H1 (cell line): ENCODE results near the gene POLA2. TPM values are rescaled to one million over a fixed set of nuclear protein-coding genes. Genes with fewer than 3 reads are reported as not detected.

Source experiments
- CTCF ChIA-PET: fragments of 300-600 bp; sonication (Branson Sonifier 250); formaldehyde crosslinking; loops from one replicate; lab custom pipeline; 2021; ENCODE audit not compliant: partially characterized antibody; lab: Charles Lee
- POLR2A ChIA-PET: fragments of 300-600 bp; sonication (Branson Sonifier 250); formaldehyde crosslinking; loops from one replicate; lab custom pipeline; 2021; ENCODE audit warnings: inconsistent platforms; ENCODE audit not compliant: partially characterized antibody; lab: Charles Lee
- DNase-seq, 2 experiments: peaks; one replicate each; pipeline versions ENCODE4 v3.0.0 to v3.0.0-alpha.2; 2010 to 2022; ENCODE audit warnings: low spot score in 2 of 2, low read depth in 1 of 2, mixed read lengths in 1 of 2
- FAIRE-seq: peaks from 2 replicates; lab custom pipeline; 2011; peaks lifted over from hg19 to GRCh38; lab: Jason Lieb, UNC
- H2AFZ ChIP-seq: 2 replicates; pipeline ENCODE4 v1.8.1; 2012; ENCODE audit warnings: low read length, inconsistent platforms
- H2AK5ac ChIP-seq: 2 replicates; pipeline ENCODE4 v1.6.1; 2013; ENCODE audit warnings: low read depth, low read length
- H2BK120ac ChIP-seq: replicated peaks from 2 replicates; pipeline ENCODE3; 2013; ENCODE audit warnings: low read depth, low read length, inconsistent platforms
- H2BK12ac ChIP-seq: 2 replicates; pipeline ENCODE4 v1.6.1; 2013; ENCODE audit warnings: low read depth, low read length
- H2BK15ac ChIP-seq: 2 replicates; pipeline ENCODE4 v1.6.1; 2013; ENCODE audit warnings: low read length
- H2BK20ac ChIP-seq: 2 replicates; pipeline ENCODE4 v1.6.1; 2013; ENCODE audit warnings: low read length
- H2BK5ac ChIP-seq: 2 replicates; pipeline ENCODE4 v1.6.1; 2013; ENCODE audit warnings: low read depth, low read length
- H3K14ac ChIP-seq: 2 replicates; pipeline ENCODE4 v1.6.1; 2013; ENCODE audit warnings: inconsistent platforms; ENCODE audit not compliant: insufficient read length
- H3K18ac ChIP-seq: 2 replicates; pipeline ENCODE4 v1.6.1; 2013; ENCODE audit warnings: low read length; ENCODE audit errors: extremely low read depth
- H3K23ac ChIP-seq: 2 replicates; pipeline ENCODE4 v1.6.1; 2013; ENCODE audit warnings: inconsistent platforms; ENCODE audit not compliant: insufficient read length
- H3K23me2 ChIP-seq: 2 replicates; pipeline ENCODE4 v1.6.1; 2013; ENCODE audit warnings: low read depth, low read length
- H3K27ac ChIP-seq: 2 replicates; pipeline ENCODE4 v1.6.1; 2011; ENCODE audit warnings: low read depth, low read length, inconsistent platforms
- H3K27me3 ChIP-seq, 4 experiments: replicated peaks in 1 of 4; 1 replicate in 1 of 4; 2 replicates in 3 of 4; pipeline versions ENCODE4 v1.6.1 to v1.8.1; 2011 to 2013; ENCODE audit warnings: low read length in 3 of 4, mild to moderate bottlenecking in 3 of 4, inconsistent platforms in 2 of 4, mixed read lengths in 2 of 4, moderate library complexity in 1 of 4; ENCODE audit not compliant: control insufficient read depth in 3 of 4, insufficient read depth in 3 of 4; ENCODE audit errors: extremely low read depth in 1 of 4
- H3K36me3 ChIP-seq, 4 experiments: 2 replicates each; pipeline versions ENCODE4 v1.6.1 to v1.8.1; 2011 to 2013; ENCODE audit warnings: mild to moderate bottlenecking in 4 of 4, low read length in 3 of 4, moderate library complexity in 2 of 4, control low read depth in 1 of 4, inconsistent platforms in 1 of 4; ENCODE audit not compliant: insufficient read depth in 4 of 4, control insufficient read depth in 2 of 4
- H3K4ac ChIP-seq: replicated peaks from 2 replicates; pipeline ENCODE3; 2013; ENCODE audit warnings: low read length, low read depth, mixed read lengths, inconsistent platforms; ENCODE audit not compliant: insufficient read length
- H3K4me1 ChIP-seq, 4 experiments: replicated peaks in 1 of 4; 1 replicate in 1 of 4; 2 replicates in 3 of 4; pipeline versions ENCODE4 v1.6.1 to v1.8.1; 2011 to 2013; ENCODE audit warnings: low read length in 3 of 4, inconsistent platforms in 2 of 4, mixed read lengths in 1 of 4; ENCODE audit not compliant: insufficient read depth in 4 of 4, control insufficient read depth in 3 of 4
- H3K4me2 ChIP-seq, 2 experiments: 2 replicates each; pipeline versions ENCODE4 v1.6.1 to v1.8.1; 2011 to 2013; ENCODE audit warnings: low read depth in 2 of 2, low read length in 2 of 2, control low read depth in 1 of 2, inconsistent platforms in 1 of 2, mild to moderate bottlenecking in 1 of 2; ENCODE audit not compliant: insufficient read depth in 1 of 2
- H3K4me3 ChIP-seq, 4 experiments: fragments of 200-600, 300-600 bp in 1 of 4; sonication (generic), shearing (Covaris generic), sonication (Bioruptor Twin) in 1 of 4; 2 replicates each; pipeline versions ENCODE4 v1.5.1 to v1.8.1; 2011 to 2016; ENCODE audit warnings: low read length in 4 of 4, low read depth in 3 of 4, control low read depth in 2 of 4, inconsistent platforms in 2 of 4, mild to moderate bottlenecking in 2 of 4, mixed read lengths in 1 of 4, moderate library complexity in 1 of 4; ENCODE audit not compliant: insufficient read depth in 2 of 4; ENCODE audit errors: extremely low read depth in 1 of 4
- H3K56ac ChIP-seq: replicated peaks from 2 replicates; pipeline ENCODE3; 2013; ENCODE audit warnings: low read depth, mild to moderate bottlenecking, mixed read lengths, low read length, inconsistent platforms; ENCODE audit not compliant: insufficient read length
- H3K79me1 ChIP-seq: 2 replicates; pipeline ENCODE4 v1.6.1; 2013; ENCODE audit warnings: low read depth, low read length, control low read depth
- H3K79me2 ChIP-seq, 2 experiments: 2 replicates each; pipeline versions ENCODE4 v1.6.1 to v1.8.1; 2012 to 2013; ENCODE audit warnings: low read length in 2 of 2, mild to moderate bottlenecking in 2 of 2, inconsistent platforms in 1 of 2; ENCODE audit not compliant: insufficient read depth in 2 of 2, control insufficient read depth in 1 of 2
- H3K9ac ChIP-seq, 4 experiments: replicated peaks in 1 of 4; 1 replicate in 1 of 4; 2 replicates in 3 of 4; pipeline versions ENCODE4 v1.6.1 to v1.8.1; 2011 to 2013; ENCODE audit warnings: low read depth in 3 of 4, low read length in 3 of 4, control low read depth in 2 of 4, mild to moderate bottlenecking in 2 of 4, moderate library complexity in 2 of 4, inconsistent platforms in 1 of 4; ENCODE audit errors: extremely low read depth in 1 of 4
- H3K9me3 ChIP-seq, 2 experiments: 2 replicates each; pipeline versions ENCODE4 v1.6.1 to v1.8.1; 2012 to 2013; ENCODE audit warnings: mild to moderate bottlenecking in 2 of 2, moderate library complexity in 2 of 2, control low read depth in 1 of 2, inconsistent platforms in 1 of 2, low read depth in 1 of 2, low read length in 1 of 2, mixed read lengths in 1 of 2; ENCODE audit not compliant: insufficient read depth in 2 of 2
- H4K20me1 ChIP-seq, 2 experiments: replicated peaks in 1 of 2; 2 replicates each; pipeline versions ENCODE3 to v1.8.1; 2011 to 2013; ENCODE audit warnings: inconsistent platforms in 2 of 2, low read length in 2 of 2, mild to moderate bottlenecking in 1 of 2; ENCODE audit not compliant: insufficient read depth in 2 of 2, control insufficient read depth in 1 of 2
- H4K5ac ChIP-seq: 2 replicates; pipeline ENCODE4 v1.6.1; 2013; ENCODE audit warnings: low read length, low read depth, mixed read lengths, inconsistent platforms; ENCODE audit not compliant: insufficient read length
- H4K8ac ChIP-seq: 2 replicates; pipeline ENCODE4 v1.8.0; 2013; ENCODE audit warnings: mild to moderate bottlenecking, moderate library complexity, low read length, inconsistent platforms; ENCODE audit not compliant: insufficient read depth; ENCODE audit errors: extremely low read depth
- H4K91ac ChIP-seq: replicated peaks from 2 replicates; pipeline ENCODE3; 2013; ENCODE audit warnings: low read length, mixed read lengths, inconsistent platforms; ENCODE audit not compliant: insufficient read length
- ASH2L ChIP-seq: fragments of 200-600, 300-600 bp; sonication (generic); IDR thresholded peaks from one replicate; pipeline ENCODE4 v1.7.1; 2017; ENCODE audit warnings: low read length
- BACH1 ChIP-seq: IDR thresholded peaks from 2 replicates; pipeline ENCODE4 v1.6.1; 2012; ENCODE audit warnings: low read length, improper control_type of control experiment
- CHD1 ChIP-seq: IDR thresholded peaks from 2 replicates; pipeline ENCODE4 v1.6.1; 2012; ENCODE audit warnings: low read depth, low read length, improper control_type of control experiment
- EP300 ChIP-seq, 2 experiments: IDR thresholded peaks; 1 replicate in 1 of 2; 2 replicates in 1 of 2; pipeline ENCODE4 v1.6.1; 2011 to 2012; ENCODE audit warnings: low read depth in 2 of 2, low read length in 2 of 2, mild to moderate bottlenecking in 2 of 2, borderline replicate concordance in 1 of 2, inconsistent platforms in 1 of 2, moderate library complexity in 1 of 2
- MAX ChIP-seq: IDR thresholded peaks from 2 replicates; pipeline ENCODE4 v1.6.1; 2012; ENCODE audit warnings: inconsistent platforms
- NANOG ChIP-seq: IDR thresholded peaks from 2 replicates; pipeline ENCODE4 v1.6.1; 2011; ENCODE audit warnings: low read length, low read depth, mild to moderate bottlenecking, inconsistent platforms; ENCODE audit not compliant: insufficient read depth, poor library complexity, severe bottlenecking
- RAD21 ChIP-seq, 2 experiments: IDR thresholded peaks in 1 of 2; conservative IDR thresholded peaks in 1 of 2; 2 replicates each; pipeline ENCODE4 v1.6.1; 2011; ENCODE audit warnings: low read depth in 2 of 2, low read length in 2 of 2, improper control_type of control experiment in 1 of 2, inconsistent platforms in 1 of 2, mild to moderate bottlenecking in 1 of 2, moderate library complexity in 1 of 2
- RBBP5 ChIP-seq: IDR thresholded peaks from 2 replicates; pipeline ENCODE4 v1.7.1; 2012; ENCODE audit warnings: low read depth, mild to moderate bottlenecking, inconsistent platforms, low read length, moderate library complexity, borderline replicate concordance
- SIRT6 ChIP-seq: IDR thresholded peaks from one replicate; pipeline ENCODE4 v1.7.1; 2012; ENCODE audit warnings: low read length, inconsistent platforms
- SP4 ChIP-seq: IDR thresholded peaks from 2 replicates; pipeline ENCODE4 v1.6.1; 2012; ENCODE audit warnings: low read length, inconsistent platforms
- TCF12 ChIP-seq: IDR thresholded peaks from 2 replicates; pipeline ENCODE4 v1.6.1; 2011; ENCODE audit warnings: low read depth, mild to moderate bottlenecking, low read length
- WGBS, 2 experiments: shearing (Covaris generic) in 1 of 2; methylation state at CpG; one replicate each; pipeline versions ENCODE4 v1.1.6 to v1.1.7; 2013 to 2015; ENCODE audit warnings: low lambda C conversion rate in 2 of 2, mixed read lengths in 2 of 2, inconsistent platforms in 1 of 2, low coverage in 1 of 2, missing lambda C conversion rate in 1 of 2; ENCODE audit not compliant: insufficient replicate concordance in 2 of 2, insufficient coverage in 1 of 2, insufficient read length in 1 of 2; ENCODE audit errors: extremely low coverage in 1 of 2, missing lambda C conversion rate in 1 of 2; 5-methylcytosine and 5-hydroxymethylcytosine counted together
- polyA plus RNA-seq, 7 experiments: library from polyadenylated mRNA; depleted of rRNA in 3 of 7; stranded (reverse) in 5 of 7; unstranded in 2 of 7; fragments of >200 nt in 5 of 7; fragments of 200-250 nt in 2 of 7; gene quantifications; 1 replicate in 5 of 7; 2 replicates in 1 of 7; 4 replicates in 1 of 7; pipeline versions ENCODE4 v1.2.1 to v1.2.3, GENCODE V29; 2011 to 2013; ENCODE audit warnings: missing spikeins in 2 of 7, mixed read lengths in 2 of 7
- total RNA-seq: library from RNA; stranded (reverse); fragmentation: NEBNext Ultra II Directional; extraction: Animal tissue kit (Norgen Biotek cat#: 25700); gene quantifications from 2 replicates; pipeline ENCODE4 v1.2.1, GENCODE V29; 2021

POLA2 gene
- total and polyA plus RNA-seq, 2 of the 8 experiments (the other 6 are each of a cell fraction or from before 2014, with no cell fraction given), result 31.2 to 55.9 TPM

GRCh38 chr11:65215441-65216076 lies 46.2 kb upstream of the POLA2 start:
- Histone ChIP-seq H3K4me3 (peak overlapping the region in 1 of 4 experiments; percentile 39; a peak in 2 of 8 replicates), H3K27me3 (no peaks in the 10 kb centered on the region), H3K79me1 (peaks cover 4% of the 10 kb centered on the region), H4K91ac (peak overlapping the region; percentile 34), H3K56ac (no peak overlapping the region), H2BK12ac (peak overlapping the region; percentile 85; the same call in 1 of the 2 replicates), H2BK5ac (peak overlapping the region; percentile 66; the same call in 1 of the 2 replicates), H4K20me1 (peaks cover 0 to 3% of the 10 kb centered on the region in 2 experiments), H3K23ac (no peak overlapping the region), H3K23me2 (peaks cover 11% of the 10 kb centered on the region; the same call in 1 of the 2 replicates), H4K8ac (no peak overlapping the region), H3K18ac (no peak overlapping the region; the same call in none of the 2 replicates), H2BK15ac (peak overlapping the region; percentile 82; the same call in 1 of the 2 replicates), H3K9ac (0 out of 7 replicates have a peak overlapping the region, but pooled peaks of 1 of the 4 experiments have one; percentile 8), H4K5ac (no peak overlapping the region), H3K4me1 (peaks cover 5 to 36% (median 29%) of the 10 kb centered on the region in 4 experiments), H2AFZ (no peak overlapping the region), H3K9me3 (no peaks in the 10 kb centered on the region), H3K79me2 (peaks cover 0 to 15% of the 10 kb centered on the region in 2 experiments; a peak in 1 of 4 replicates), H2AK5ac (peak overlapping the region; percentile 94), H3K36me3 (peaks cover 4 to 13% (median 8%) of the 10 kb centered on the region in 4 experiments; a peak in 7 of 8 replicates), H2BK20ac (no peak overlapping the region), H2BK120ac (no peak overlapping the region), H3K4me2 (peak overlapping the region; percentile 53 to 60; a peak in 3 of 4 replicates), H3K14ac (no peak overlapping the region), H3K4ac (no peak overlapping the region), H3K27ac (no peak overlapping the region; the same call in 1 of the 2 replicates)
- POLR2A ChIA-PET, result interaction anchor here (0.8 to 13.9 kb wide), 9 partner anchors 10 to 127 kb away, joined by 3 to 324 read pairs (median 22); partner anchors contain the start of gene POLA2
- CTCF ChIA-PET, result interaction anchor here (0.8 to 6.3 kb wide), 7 partner anchors 10 to 35 kb away, joined by 3 to 88 read pairs (median 5); partner anchors contain the start of gene CAPN1
- FAIRE-seq (no peak), DNase-seq (no peak)
- WGBS, 2 experiments, result 85 to 100% methylated on average over 6 to 24 of the region's 24 CpGs
- TF ChIP-seq ASH2L, result peak; percentile 100
- no peak for TF ChIP-seq MAX
- TF ChIP-seq RBBP5, result no peak
- no peak for TF ChIP-seq SP4
- no peak for TF ChIP-seq CHD1
- TF ChIP-seq RAD21 (IDR thresholded peaks at IDR 0.05 in 1 of 2, conservative IDR thresholded peaks at IDR 0.05 in 1 of 2; ENCODE audit: low read depth in 2 of 2, low read length in 2 of 2), result no peak
- 0 out of 2 replicates have a peak, but pooled peaks have one; percentile 18 for TF ChIP-seq BACH1
- TF ChIP-seq NANOG, result no peak
- TF ChIP-seq TCF12, result no peak
- TF ChIP-seq EP300 (IDR thresholded peaks at IDR 0.05; ENCODE audit: borderline replicate concordance in 1 of 2, low read depth in 2 of 2, low read length in 2 of 2), result no peak
- TF ChIP-seq SIRT6, result no peak
